Astrocyte of the spinal cord (primary cell): ENCODE data around the gene PLD1.
"Not testable (repeated sequence)": the region's sequence is repeated elsewhere in the genome, so short reads cannot be mapped to it uniquely, and the experiment has no call there.

Experiments used
- DNase-seq: peaks from one replicate; pipeline ENCODE4 v3.0.0; 2011; ENCODE audit warnings: low read depth, low spot score
- H3K4me3 ChIP-seq: 2 replicates; pipeline ENCODE4 v1.5.1; 2011; ENCODE audit warnings: low read depth, mild to moderate bottlenecking, low read length, moderate library complexity
- in situ Hi-C: cut with HindIII; loops from 2 replicates; pipeline ENCODE4 v1.10.0; 2017; ENCODE audit warnings: low sequenced_read_pairs
- TF ChIP-seq, protein P1 (sequence below): IDR thresholded peaks from 2 replicates; pipeline ENCODE4 v1.5.1; 2012; ENCODE audit warnings: low read depth, mild to moderate bottlenecking, low read length, inconsistent platforms

Gene PLD1

DNA sequence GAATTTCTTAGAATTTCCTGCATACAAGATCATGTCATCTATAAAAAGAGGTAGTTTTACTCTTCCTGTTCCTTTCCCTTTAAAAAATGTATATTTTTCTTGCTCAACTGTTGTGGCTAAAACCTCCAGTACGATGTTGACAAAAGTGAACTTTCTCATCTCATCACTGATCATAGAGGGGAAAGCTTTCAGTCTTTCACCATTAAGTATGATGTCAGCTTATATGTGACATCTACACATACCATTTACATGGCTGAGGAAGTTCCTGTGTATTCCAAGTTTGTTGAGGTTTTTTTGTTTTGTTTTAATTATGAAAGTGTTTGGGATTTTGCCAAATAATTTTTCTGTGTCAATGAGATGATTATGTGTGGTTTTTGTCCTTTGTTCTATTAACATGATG lies 173.6 kb downstream of the PLD1 start:
- TF ChIP-seq, protein P1, sequence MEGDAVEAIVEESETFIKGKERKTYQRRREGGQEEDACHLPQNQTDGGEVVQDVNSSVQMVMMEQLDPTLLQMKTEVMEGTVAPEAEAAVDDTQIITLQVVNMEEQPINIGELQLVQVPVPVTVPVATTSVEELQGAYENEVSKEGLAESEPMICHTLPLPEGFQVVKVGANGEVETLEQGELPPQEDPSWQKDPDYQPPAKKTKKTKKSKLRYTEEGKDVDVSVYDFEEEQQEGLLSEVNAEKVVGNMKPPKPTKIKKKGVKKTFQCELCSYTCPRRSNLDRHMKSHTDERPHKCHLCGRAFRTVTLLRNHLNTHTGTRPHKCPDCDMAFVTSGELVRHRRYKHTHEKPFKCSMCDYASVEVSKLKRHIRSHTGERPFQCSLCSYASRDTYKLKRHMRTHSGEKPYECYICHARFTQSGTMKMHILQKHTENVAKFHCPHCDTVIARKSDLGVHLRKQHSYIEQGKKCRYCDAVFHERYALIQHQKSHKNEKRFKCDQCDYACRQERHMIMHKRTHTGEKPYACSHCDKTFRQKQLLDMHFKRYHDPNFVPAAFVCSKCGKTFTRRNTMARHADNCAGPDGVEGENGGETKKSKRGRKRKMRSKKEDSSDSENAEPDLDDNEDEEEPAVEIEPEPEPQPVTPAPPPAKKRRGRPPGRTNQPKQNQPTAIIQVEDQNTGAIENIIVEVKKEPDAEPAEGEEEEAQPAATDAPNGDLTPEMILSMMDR, result no peak
- no peak overlapping the region for H3K4me3 ChIP-seq
- in situ Hi-C loops, result no loop called here
- DNase-seq, result no peak

GRCh38 chr3:171632766-171633165 lies 177.5 kb downstream of the PLD1 start:
- TF ChIP-seq, protein P1, result no peak
- no peak overlapping the region for H3K4me3 ChIP-seq
- no peak for DNase-seq
- in situ Hi-C loops, result no loop called here

GRCh38 chr3:171626799-171627198 lies 183.5 kb downstream of the PLD1 start:
- in situ Hi-C loops, H3K4me3 ChIP-seq, DNase-seq: not testable (repeated sequence)

DNA sequence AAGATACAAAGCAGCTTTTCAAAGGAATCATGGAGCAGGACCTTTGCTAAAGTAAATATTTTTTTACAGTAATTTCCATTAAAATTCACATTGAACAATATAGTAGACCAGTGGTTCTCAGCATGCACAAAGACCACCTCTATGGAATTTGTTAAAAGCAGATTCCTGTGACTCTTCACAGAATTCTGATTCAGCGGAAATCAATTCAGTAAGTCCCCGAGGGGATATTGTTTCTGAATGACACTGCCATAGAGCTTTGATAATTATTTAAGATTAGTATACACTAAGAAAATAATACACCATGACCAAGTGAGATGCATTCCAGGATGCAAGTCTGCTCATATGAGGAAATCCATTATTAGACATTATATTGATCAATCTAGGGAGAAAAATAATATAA lies 188.2 kb downstream of the PLD1 start:
- DNase-seq, result no peak
- TF ChIP-seq, protein P1, result no peak
- in situ Hi-C loops, result no loop called here
- no peak overlapping the region for H3K4me3 ChIP-seq

GRCh38 chr3:171620825-171621434 lies 189.4 kb downstream of the PLD1 start:
- no peak overlapping the region for H3K4me3 ChIP-seq
- peak; percentile 82 for DNase-seq
- in situ Hi-C loops, result no loop called here
- TF ChIP-seq, protein P1, result no peak

DNA sequence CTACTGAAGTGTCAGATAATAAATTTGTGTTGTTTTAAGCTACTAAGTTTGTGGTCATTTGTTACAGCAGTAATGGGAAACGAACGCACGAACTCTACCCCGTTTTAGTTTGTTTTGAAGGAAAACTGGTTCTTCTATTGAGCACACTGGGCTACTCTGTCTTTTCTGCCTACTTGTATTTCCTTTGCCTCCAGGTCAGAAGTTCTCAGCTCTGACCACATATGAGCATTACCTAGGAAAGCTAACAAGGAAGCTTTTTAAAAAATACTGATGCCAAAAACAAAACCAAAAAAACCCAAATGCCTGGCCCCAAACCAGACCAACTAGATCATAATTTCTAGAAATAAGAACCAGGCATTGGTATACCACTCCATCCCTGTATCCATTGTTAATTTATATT lies 193.5 kb downstream of the PLD1 start:
- no peak for DNase-seq
- in situ Hi-C loops, result no loop called here
- H3K4me3 ChIP-seq, result no peak overlapping the region
- TF ChIP-seq, protein P1, result no peak

DNA sequence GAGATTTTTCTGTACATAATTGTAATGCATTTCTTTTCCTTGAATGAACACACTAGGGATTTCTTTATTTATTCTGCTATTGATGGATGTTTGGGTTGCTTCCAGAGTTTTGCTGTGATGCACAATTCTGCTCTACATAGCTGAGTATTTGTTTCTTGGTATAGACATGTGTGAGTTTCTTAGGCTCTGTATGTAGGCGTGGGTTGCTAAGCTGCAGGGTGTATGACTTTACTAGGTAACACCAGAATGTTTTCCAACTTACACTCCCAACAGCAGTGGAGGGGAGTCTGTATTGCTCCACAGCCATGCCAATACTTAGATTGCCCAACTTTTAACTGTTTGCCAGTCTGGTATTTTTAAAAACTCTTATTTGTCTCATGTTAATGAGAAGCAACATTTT lies 194.6 kb downstream of the PLD1 start:
- H3K4me3 ChIP-seq, result no peak overlapping the region
- TF ChIP-seq, protein P1, result no peak
- in situ Hi-C loops, result no loop called here
- DNase-seq, result no peak
